ENCODE data around the gene MRM1. TPM values are rescaled to one million over a fixed set of nuclear protein-coding genes. Genes with fewer than 3 reads are reported as not detected.

The MRM1 gene
- total and polyA plus RNA-seq, 7 donors = 8.7 to 30.6 (median 11.1) TPM

- H3K4me1 ChIP-seq = peaks cover 16% of the 10 kb centered on the region
- H3K9me3 ChIP-seq = no peaks in the 10 kb centered on the region
- H3K36me3 ChIP-seq (ENCODE audit: insufficient read depth in 1 of 2, low read depth in 1 of 2) = peaks cover 10 to 45% of the 10 kb centered on the region in 2 donors
- peak within 1 kb of the TSS; percentile 81 for H3K27ac ChIP-seq
- ATAC-seq = peak; percentile 93 to 96 (median 94)
- no peaks in the 10 kb centered on the region for H3K27me3 ChIP-seq (ENCODE audit: insufficient read depth in 3 of 3, low read length in 2 of 3)
- peak; percentile 86 to 91 for DNase-seq
- H3K4me3 ChIP-seq = peak within 1 kb of the TSS; percentile 98
- intact Hi-C loops (cut with DNase I) = loop anchor here (5.0 kb wide), 3 partner anchors 34 to 104 kb away; partner anchors contain the start of gene ZNHIT3 (in 1 of the 2)
- no peak for TF ChIP-seq CTCF (IDR thresholded peaks at IDR 0.05)
- 0 to 1% (median 1%) methylated on average over 34 to 87 of the region's 87 CpGs for WGBS, 3 donors
Observed at GRCh38 chr17:36591434-36592315, 9.7 kb upstream of the MRM1 start, which contains the start of gene DHRS11. Gene DHRS11, plus strand, starts transcription at chr17:36591879. Its CDS starts 131 bp downstream, at chr17:36592010.

- H3K36me3 ChIP-seq (ENCODE audit: insufficient read depth in 1 of 2, low read depth in 1 of 2) = peaks cover 4 to 38% of the 10 kb centered on the region in 2 donors
- H3K9me3 ChIP-seq = no peaks in the 10 kb centered on the region
- intact Hi-C loops (cut with DNase I) = loop anchor here (5.0 kb wide), 3 partner anchors 35 to 105 kb away; partner anchors contain the start of gene ZNHIT3 (in 1 of the 2)
- H3K4me1 ChIP-seq = peaks cover 16% of the 10 kb centered on the region
- peak overlapping the region; percentile 98 for H3K4me3 ChIP-seq
- no peak for TF ChIP-seq CTCF (IDR thresholded peaks at IDR 0.05)
- ATAC-seq (peak; percentile 9 to 26 (median 22)), DNase-seq (peak in 1 of 2 donors; percentile 58)
- 2 to 8% (median 4%) methylated on average over 17 to 20 of the region's 20 CpGs for WGBS, 3 donors
- no peaks in the 10 kb centered on the region for H3K27me3 ChIP-seq (ENCODE audit: insufficient read depth in 3 of 3, low read length in 2 of 3)
- H3K27ac ChIP-seq = peak overlapping the region; percentile 81
Observed at GRCh38 chr17:36592316-36592715, 9.1 kb upstream of the MRM1 start.

DNA sequence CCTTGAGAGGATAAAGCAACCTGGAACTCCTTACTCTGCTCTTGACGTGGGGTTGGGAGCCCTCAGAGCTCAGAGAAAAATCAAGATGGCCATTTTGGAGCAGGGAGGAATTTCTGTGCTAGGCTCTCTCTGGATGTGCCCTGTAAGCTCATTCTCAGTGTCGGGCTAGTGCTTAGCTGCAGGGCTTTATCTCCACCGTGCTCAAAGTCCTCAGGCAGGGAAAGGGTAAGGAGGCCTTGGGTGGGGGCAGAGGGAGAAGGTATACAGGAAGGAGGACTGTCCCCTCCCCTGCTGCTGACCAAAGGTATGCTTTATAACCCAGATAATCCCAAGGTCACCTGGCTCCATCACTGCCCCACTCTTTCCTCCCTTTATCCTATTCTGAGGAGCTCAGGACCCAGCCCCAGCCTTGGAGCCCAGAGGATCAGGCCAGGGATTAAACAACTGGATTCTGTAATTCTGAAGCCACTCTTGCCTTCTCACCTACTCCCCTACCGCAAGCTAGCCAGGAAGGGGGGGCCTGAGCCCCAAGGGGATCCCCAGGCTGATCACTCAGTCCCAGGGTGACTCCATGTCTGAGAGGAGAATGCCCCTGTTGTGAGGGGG lies 8.6 kb upstream of the MRM1 start:
- TF ChIP-seq CTCF (IDR thresholded peaks at IDR 0.05) = no peak
- peaks cover 16% of the 10 kb centered on the region for H3K4me1 ChIP-seq
- H3K4me3 ChIP-seq = peak overlapping the region; percentile 98
- peak overlapping the region; percentile 16 for H3K27ac ChIP-seq
- no peaks in the 10 kb centered on the region for H3K9me3 ChIP-seq
- H3K36me3 ChIP-seq (ENCODE audit: insufficient read depth in 1 of 2, low read depth in 1 of 2) = peaks cover 4 to 33% of the 10 kb centered on the region in 2 donors
- H3K27me3 ChIP-seq (ENCODE audit: insufficient read depth in 3 of 3, low read length in 2 of 3) = no peaks in the 10 kb centered on the region
- intact Hi-C loops (cut with DNase I) = loop anchor here (5.0 kb wide), 3 partner anchors 36 to 106 kb away; partner anchors contain the start of gene ZNHIT3 (in 1 of the 2)
- ATAC-seq (peak in 1 of 4 donors; percentile 6), DNase-seq (no peak)
- WGBS, 3 donors = 35 to 44% (median 39%) methylated on average over 4 of the region's 4 CpGs

- intact Hi-C loops (cut with DNase I) = loop anchor here (5.0 kb wide), 3 partner anchors 36 to 106 kb away; partner anchors contain the start of gene ZNHIT3 (in 1 of the 2)
Observed at GRCh38 chr17:36593656-36594316, 7.6 kb upstream of the MRM1 start.

More at GRCh38 chr17:36593656-36594316, 7.6 kb upstream of the MRM1 start:
- H3K27me3 ChIP-seq (ENCODE audit: insufficient read depth in 3 of 3, low read length in 2 of 3) = no peaks in the 10 kb centered on the region
- no peaks in the 10 kb centered on the region for H3K9me3 ChIP-seq
- no peak for TF ChIP-seq CTCF (IDR thresholded peaks at IDR 0.05)
- no peak overlapping the region for H3K4me3 ChIP-seq
- peak overlapping the region; percentile 16 for H3K27ac ChIP-seq
- ATAC-seq = no peak
- peaks cover 4 to 25% of the 10 kb centered on the region in 2 donors for H3K36me3 ChIP-seq (ENCODE audit: insufficient read depth in 1 of 2, low read depth in 1 of 2)
- H3K4me1 ChIP-seq = peaks cover 16% of the 10 kb centered on the region
- WGBS, 3 donors = 48 to 51% (median 49%) methylated on average over 8 of the region's 8 CpGs
- no peak for DNase-seq
